NCI-H1092 treated with DMSO at 0.1 percent for 48 hours (cell line): ENCODE data around the gene ZNF423.

Source experiments
- DNase-seq: peaks from one replicate; lab custom pipeline; 2025; lab: John Stamatoyannopoulos, UW

The ZNF423 gene

DNA sequence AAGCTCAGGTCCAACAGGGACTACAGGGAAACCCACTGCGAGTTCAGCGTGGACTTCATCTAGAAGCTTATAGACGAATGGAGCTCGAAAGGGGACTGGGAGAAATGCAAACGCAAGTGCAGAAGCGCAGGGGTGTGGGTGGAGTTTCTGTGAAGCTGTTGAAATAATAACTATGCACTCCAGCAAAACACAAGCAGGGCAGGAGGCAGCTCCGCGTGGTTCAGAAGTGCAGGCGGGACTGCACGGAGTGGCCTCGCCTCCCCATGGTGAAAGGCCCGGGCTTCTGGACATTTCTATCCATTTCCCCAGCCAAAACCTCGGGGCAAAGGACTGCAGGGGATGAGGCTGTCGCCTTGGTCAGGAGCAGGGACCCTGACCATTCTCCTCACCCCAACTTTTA, 74.5 kb downstream of the ZNF423 start:
- DNase-seq: no peak

DNA sequence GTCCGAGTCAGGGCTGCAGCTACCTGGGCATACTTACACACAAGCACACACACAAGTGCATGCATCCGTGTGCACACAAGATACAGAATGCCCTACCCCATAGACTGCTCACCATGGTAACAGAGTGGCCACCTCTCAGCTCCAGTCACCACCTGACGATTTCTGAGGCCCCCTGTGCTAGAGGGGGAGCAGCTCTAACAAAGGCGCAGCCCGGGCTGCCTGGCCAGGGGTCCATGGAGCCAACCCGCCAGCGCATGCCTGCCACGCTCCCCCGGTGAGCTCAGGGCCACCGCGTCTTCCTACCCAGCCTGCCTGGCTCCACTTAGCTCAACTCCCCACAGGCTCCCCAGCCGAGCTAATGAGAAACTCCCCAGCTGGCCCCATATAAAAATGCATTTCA, 75.5 kb downstream of the ZNF423 start:
- no peak for DNase-seq

- DNase-seq: no peak
Measured at GRCh38 chr16:49779979-49780378, 75.9 kb downstream of the ZNF423 start.

- no peak for DNase-seq
Measured at GRCh38 chr16:49778202-49778930, 77.5 kb downstream of the ZNF423 start.

DNA sequence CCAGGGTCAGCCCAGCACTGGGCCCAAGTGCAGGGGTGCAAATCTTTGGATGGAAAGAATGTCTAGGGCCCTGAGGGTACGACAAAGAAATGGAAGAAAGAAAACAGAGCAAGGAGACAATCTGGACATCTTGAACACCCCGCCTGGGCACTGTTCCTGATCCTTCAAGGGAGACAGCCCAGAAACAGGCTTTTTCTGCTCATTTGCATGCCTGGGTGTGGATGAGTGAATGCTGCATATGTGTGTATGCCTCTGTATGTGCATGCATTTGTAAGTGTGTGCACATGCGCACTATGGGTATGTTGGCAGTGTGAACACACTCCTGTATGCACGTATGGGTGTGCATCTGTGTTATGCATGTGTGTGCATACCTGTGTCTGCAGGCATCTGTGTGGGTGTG, 79.2 kb downstream of the ZNF423 start:
- no peak for DNase-seq

- no peak for DNase-seq
Measured at GRCh38 chr16:49776085-49776595, 79.8 kb downstream of the ZNF423 start.

DNA sequence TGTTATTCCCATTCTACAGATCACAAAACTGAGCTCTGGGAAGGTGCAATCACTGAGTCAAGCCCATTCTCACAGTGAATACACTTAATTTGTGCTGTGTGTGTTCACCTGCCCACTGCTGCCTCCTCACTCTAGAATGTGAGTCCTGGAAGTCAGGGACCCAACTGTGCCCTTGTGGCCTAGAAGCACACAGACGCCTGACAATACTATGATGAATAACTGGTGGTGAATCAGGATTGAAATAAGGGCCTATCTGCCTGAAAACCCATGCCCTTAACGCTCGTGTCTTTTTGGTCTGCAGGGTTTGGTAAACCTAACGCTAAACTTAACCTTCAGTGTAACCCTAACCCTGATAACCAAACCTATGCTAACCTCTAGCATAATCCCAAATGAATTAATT, 80.3 kb downstream of the ZNF423 start:
- no peak for DNase-seq

DNA sequence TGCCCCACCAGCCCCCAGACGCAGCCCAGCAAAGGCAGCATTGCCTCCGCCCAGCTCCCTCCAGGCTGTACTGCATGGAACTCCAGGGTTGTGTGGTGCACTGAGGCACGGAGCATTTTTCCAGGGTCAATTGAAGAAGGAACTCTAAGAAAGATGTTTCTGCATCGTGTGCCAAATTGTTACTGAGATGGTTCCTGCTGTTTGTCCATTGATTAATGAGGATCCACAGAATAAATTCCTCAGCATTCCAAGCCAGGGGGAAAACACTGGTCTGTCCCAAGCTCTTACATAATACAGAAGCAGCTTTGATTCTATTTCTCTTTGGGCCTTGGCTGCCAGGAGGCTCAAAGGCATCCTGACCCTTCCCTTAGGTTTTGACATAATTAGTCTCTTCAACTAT, 80.9 kb downstream of the ZNF423 start:
- no peak for DNase-seq

GRCh38 chr16:49773534-49774475, 82.1 kb downstream of the ZNF423 start:
- no peak for DNase-seq

DNA sequence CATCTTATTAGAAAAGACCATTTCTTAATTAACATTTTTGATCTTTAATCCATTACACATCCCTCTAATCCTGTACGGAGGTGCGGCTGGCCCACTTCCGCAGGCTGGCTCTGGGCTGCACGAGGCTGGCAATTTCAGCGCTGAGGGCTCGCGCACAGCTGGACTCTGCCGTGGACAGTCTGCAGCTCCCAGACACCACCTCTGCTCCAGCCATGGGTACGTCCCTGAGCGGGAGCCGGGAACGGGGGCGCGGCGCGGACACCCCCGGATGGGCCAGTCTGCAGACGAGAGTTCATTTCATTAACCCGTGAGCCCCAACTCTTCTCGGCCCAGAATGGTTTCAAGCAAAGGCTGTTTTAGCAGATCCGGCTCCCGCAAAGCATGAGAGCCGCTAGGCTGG, 87.9 kb downstream of the ZNF423 start:
- DNase-seq: no peak

DNA sequence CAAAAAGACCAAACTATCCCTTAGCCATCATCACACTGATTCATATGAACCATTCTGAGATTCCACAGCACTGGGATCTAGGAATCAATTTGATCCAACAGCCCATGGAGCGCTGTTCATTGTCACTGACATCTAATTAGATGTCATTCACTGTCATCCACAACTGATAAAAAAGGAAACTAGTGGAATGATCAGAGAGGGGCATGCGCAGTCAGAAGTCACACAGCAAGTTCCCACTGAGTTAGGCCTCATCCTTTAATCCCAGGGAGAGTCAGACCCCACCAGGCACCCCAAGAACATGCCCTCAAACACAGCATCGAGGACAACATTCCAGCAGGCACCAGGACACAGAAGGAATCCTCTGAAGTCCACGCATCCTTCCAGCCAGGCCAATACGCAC, 88.5 kb downstream of the ZNF423 start:
- DNase-seq: no peak

GRCh38 chr16:49766225-49766624, 89.7 kb downstream of the ZNF423 start:
- no peak for DNase-seq

- no peak for DNase-seq
Measured at GRCh38 chr16:49763826-49764225, 92.1 kb downstream of the ZNF423 start.

DNA sequence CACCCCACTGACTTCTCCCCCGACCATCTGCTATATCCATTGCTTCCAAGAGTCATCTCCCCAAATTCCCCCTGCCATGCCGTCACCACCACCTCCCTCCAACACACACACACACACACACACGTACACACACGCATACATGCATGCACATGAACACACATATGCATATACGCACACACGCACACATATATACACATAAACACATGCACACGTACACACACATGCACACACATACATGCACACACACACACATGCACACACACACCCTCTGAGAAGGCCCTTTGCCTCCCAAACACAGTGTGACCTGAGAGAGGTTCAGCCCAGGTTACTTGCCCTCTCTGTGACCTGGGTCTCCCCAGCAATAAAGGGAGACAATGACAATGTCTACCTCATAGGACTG, 95.1 kb downstream of the ZNF423 start:
- no peak for DNase-seq

DNA sequence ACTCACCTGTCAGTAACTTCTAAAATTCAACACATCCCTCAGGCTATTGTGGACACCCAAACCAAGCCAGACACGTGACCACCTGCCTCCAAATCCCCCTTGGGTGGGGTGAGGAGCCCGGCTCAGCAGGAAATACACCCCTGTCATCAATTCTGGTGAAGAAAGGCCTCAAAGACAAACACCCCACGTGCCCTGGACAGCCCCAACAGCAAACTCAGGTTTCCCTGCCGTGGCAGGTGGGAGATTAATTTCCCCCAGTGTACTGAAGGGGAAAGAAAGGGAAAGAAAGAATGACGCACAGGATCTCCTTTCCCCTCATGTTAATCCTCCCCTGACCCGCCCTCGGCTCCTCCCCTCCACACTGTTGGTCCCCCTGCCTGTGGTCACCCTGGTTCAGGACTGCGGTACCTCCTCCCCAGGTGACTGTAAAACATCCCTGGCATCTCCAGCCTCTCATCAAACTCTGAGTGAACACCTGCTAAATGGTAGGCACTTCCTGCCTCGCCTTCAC, 98.3 kb downstream of the ZNF423 start:
- DNase-seq: no peak

DNA sequence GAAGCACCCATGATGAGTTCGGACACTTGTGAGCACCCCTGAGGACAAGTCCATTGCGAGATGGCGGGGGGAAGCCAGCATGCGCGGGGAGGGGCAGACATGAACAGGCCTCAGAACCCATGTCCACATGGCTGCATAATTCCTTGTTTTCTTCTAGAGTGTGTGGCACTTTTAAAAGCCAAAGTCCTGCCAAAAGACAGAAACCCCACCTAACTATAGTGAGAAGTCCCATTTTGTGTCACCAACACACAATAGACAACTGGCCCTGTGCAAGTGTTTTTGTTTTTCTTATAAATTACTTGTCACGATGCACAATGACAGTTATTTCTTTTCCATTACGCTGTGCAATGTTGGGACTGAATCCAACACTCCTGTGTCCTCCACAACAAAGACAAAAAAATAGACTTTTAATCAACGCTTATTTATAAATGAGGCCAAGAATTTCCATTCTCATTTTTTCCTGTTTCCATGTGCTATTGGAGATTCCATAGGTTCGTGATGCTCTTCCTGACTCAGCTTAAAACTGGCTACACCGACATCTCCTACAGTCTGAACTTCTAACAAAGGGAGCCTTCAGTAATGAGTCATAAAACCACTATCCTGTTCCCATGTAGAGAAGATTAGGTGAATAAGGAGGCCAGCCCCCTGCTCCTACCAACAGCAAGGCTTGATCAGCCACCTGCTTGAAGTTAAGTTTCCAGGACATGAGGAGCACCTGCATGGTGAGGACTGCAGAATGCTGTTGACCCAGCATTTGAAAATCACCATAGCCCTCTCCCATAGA, 98.9 kb downstream of the ZNF423 start:
- DNase-seq: no peak

- no peak for DNase-seq
Measured at GRCh38 chr16:49755716-49756505, 100.0 kb downstream of the ZNF423 start.

DNA sequence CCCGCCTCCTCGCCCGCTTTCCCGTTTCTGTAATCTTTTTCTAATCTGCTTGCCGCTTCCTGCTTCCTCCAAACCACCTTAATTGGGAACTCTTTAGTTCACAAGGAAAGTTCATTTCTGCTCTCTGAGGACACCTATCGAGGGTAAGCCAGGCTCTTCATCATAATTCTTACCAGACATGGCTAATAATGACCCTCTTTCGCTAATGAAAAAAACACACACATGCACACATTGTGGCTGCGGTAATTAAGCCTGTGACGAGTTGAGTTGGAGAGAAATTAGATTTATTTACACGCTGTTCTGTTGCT, 100.6 kb downstream of the ZNF423 start:
- DNase-seq: no peak

DNA sequence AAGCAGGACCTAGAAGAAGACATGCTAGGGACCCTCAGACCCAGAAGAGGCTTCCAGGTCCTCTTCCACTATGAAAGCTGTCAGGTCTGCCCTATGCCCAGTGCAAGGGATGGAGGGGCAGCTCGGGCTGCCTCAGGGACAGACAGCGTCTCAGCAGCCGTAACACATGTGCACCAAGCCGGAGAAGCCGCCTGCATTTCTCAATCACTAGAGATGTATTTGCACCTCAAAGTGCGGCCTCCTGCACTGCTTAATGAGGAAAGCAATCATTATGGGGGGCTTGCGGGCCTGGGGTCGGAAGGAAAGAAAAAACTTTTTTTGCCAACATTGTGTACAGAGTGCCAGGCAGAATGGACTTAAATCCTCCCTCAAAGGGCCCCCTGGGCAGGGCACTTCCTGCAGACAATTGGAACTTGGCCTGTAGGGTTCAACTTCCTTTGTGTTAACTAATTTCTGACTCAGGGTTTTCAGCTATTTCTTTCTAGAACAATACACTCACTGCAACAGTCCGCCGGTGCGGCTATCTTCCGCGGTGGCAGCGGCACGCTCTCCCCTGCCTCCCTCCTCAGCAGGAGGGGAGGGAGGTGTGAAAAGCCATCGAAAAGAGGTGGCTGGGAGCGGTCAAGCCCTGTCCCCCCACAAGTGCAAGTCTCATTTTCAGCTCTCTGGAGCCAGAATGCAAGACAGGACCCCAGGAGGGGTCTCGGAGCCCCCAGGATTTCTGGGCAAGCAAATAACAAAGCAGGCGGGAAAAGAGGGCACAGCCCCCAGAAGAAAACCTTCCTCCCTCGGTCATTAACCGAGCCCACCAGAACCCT, 101.2 kb downstream of the ZNF423 start:
- no peak for DNase-seq

- no peak for DNase-seq
Measured at GRCh38 chr16:49750341-49751000, 105.4 kb downstream of the ZNF423 start.
